RWPE2 (cell line): ENCODE data around the gene CHMP1A.

ENCODE experiments used
- ATAC-seq: fragments of 200-7000 bp; cut with Tn5 transposase; 3 replicates; pipeline ENCODE4 v1.9.1; 2021; ENCODE audit warnings: low read depth
- DNase-seq: peaks from one replicate; pipeline ENCODE4 v3.0.0-alpha.2; 2020; ENCODE audit warnings: low spot score
- H3K27ac ChIP-seq: fragments of 450-650 bp; 2 replicates; pipeline ENCODE4 v1.5.1; 2017; ENCODE audit warnings: mild to moderate bottlenecking; ENCODE audit not compliant: poor library complexity, severe bottlenecking
- H3K27me3 ChIP-seq: fragments of 250-450 bp; sonication (Bioruptor Pico); 2 replicates; pipeline ENCODE4 v1.5.1; 2021; ENCODE audit warnings: mild to moderate bottlenecking, moderate library complexity; ENCODE audit not compliant: insufficient read depth, poor library complexity, severe bottlenecking
- H3K36me3 ChIP-seq: fragments of 250-450 bp; sonication (Bioruptor Pico); 2 replicates; pipeline ENCODE4 v1.5.1; 2020; ENCODE audit warnings: low read depth, mild to moderate bottlenecking, moderate library complexity
- H3K4me1 ChIP-seq: fragments of 250-450 bp; sonication (Bioruptor Pico); 2 replicates; pipeline ENCODE4 v1.5.1; 2021; ENCODE audit warnings: mild to moderate bottlenecking, moderate library complexity; ENCODE audit not compliant: insufficient read depth, poor library complexity, severe bottlenecking
- H3K4me3 ChIP-seq: fragments of 250-450 bp; sonication (Bioruptor Pico); 2 replicates; pipeline ENCODE4 v1.5.1; 2021; ENCODE audit warnings: mild to moderate bottlenecking, moderate library complexity; ENCODE audit not compliant: severe bottlenecking
- H3K9me3 ChIP-seq: fragments of 250-450 bp; sonication (Bioruptor Pico); 2 replicates; pipeline ENCODE4 v1.5.1; 2021; ENCODE audit warnings: mild to moderate bottlenecking, moderate library complexity; ENCODE audit not compliant: severe bottlenecking
- TF ChIP-seq, protein P1 (sequence below): fragments of 450-650 bp; IDR thresholded peaks from one replicate; pipeline ENCODE4 v1.5.1; 2017; ENCODE audit warnings: mild to moderate bottlenecking, moderate library complexity; ENCODE audit not compliant: poor library complexity, severe bottlenecking

Gene CHMP1A

DNA sequence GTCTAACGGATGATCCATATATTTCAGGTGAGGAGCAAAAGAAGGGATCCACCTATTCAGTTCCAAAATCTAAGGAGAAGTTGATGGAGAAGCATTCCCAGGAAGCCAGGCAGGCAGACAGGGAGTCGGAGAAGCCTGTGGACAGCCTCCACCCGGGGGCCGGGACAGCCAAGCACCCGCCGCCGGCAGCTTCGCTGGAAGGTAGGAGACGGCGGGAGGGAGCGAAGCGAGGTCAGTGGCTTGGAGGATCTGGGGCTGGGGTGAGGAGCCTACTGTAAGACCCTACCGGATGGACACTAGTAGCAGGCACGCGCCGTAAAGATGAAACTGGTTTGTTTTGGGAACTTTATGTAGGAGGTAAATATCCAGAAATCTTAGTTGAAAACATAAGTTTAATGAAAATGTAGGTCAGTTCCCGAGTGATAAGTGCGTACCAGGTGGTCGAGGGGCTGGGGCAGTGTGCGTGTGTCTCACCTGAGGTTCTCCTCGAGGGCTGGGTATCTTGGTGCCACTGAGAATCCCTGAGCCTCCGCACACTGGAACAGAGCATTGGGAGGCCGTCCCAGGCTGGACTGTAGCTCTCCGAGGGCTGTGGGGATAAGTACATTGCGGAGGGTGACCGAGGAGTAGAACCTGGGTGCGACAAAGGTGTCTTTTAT is 842 bp upstream of the CHMP1A start:
- peaks cover 6% of the 10 kb centered on the region for H3K4me1 ChIP-seq
- DNase-seq, result no peak
- H3K36me3 ChIP-seq, result peaks cover 50% of the 10 kb centered on the region
- no peaks in the 10 kb centered on the region for H3K9me3 ChIP-seq
- TF ChIP-seq, protein P1, sequence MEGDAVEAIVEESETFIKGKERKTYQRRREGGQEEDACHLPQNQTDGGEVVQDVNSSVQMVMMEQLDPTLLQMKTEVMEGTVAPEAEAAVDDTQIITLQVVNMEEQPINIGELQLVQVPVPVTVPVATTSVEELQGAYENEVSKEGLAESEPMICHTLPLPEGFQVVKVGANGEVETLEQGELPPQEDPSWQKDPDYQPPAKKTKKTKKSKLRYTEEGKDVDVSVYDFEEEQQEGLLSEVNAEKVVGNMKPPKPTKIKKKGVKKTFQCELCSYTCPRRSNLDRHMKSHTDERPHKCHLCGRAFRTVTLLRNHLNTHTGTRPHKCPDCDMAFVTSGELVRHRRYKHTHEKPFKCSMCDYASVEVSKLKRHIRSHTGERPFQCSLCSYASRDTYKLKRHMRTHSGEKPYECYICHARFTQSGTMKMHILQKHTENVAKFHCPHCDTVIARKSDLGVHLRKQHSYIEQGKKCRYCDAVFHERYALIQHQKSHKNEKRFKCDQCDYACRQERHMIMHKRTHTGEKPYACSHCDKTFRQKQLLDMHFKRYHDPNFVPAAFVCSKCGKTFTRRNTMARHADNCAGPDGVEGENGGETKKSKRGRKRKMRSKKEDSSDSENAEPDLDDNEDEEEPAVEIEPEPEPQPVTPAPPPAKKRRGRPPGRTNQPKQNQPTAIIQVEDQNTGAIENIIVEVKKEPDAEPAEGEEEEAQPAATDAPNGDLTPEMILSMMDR, result no peak
- H3K27me3 ChIP-seq, result no peaks in the 10 kb centered on the region
- peak overlapping the region; percentile 57 for H3K27ac ChIP-seq
- peak overlapping the region; percentile 89 for H3K4me3 ChIP-seq
- ATAC-seq, result peak; percentile 47

DNA sequence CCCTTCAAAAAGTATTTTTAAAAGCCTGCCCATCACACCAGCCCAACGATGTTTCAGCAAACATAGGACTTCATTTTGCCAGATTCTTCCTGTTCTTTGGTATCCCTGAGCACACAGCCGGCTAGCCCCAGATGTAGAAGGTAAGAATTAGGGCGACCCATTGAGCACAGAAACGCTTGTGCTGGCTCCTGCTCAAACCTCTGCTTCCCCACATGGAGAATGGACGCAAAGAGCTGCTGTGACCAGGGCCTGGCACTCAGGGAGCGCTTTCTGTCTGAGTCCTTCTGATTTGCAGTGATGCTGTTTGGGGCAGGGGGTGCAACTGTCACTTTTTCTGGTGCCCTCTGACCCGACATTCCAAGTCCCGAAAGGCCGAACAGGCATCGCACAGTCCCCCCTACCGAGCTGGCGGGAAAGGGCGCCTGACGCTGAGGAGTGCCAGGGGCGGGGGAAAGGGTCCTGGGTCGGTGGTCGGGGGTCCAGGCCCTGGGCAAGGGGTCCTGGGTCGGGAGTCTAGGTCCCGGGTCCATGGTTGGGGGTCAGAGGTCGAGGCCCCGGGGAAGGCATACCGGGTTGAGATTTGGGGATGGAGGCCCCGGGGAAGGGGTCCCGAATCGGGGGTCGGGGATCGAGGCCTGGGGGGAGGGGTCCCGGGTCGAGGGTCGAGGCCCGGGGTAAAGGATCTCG is 930 bp downstream of the CHMP1A start:
- Histone ChIP-seq H3K27ac (peak overlapping the region; percentile 57), H3K4me1 (peaks cover 6% of the 10 kb centered on the region), H3K36me3 (peaks cover 39% of the 10 kb centered on the region), H3K9me3 (no peaks in the 10 kb centered on the region), H3K4me3 (peak overlapping the region; percentile 89), H3K27me3 (no peaks in the 10 kb centered on the region)
- no peak for ATAC-seq
- TF ChIP-seq, protein P1, result no peak
- DNase-seq, result no peak

DNA sequence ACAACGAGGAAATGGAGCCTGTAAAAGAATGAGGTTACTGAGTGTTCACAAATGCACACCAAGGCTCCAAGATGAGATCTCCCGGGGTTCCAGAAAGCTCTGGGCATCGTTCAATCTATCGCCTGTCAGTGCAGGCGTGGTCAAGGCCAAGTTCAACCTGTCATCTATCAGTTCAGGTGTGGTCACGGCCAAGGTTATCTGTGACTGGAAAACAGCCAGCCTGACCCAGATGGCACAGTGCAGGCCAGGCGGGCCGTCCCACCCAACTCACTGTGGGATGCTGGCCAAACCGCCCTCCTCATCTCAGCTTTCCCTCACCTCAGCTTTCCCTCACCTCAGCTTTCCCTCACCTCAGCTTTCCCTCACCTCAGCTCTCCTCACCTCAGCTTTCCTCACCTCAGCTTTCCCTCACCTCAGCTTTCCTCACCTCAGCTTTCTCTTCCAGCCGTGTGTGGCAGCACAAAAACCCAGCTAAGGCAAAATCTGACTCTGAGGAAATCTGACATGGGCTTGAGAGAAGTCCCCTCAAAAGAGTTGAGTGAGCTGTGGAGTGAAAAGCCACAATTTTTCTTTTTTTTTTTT is 2.4 kb downstream of the CHMP1A start:
- H3K9me3 ChIP-seq, result no peaks in the 10 kb centered on the region
- no peak for DNase-seq
- ATAC-seq, result no peak
- TF ChIP-seq, protein P1, result no peak
- H3K36me3 ChIP-seq, result peaks cover 30% of the 10 kb centered on the region
- no peaks in the 10 kb centered on the region for H3K27me3 ChIP-seq
- H3K27ac ChIP-seq, result no peak overlapping the region
- H3K4me1 ChIP-seq, result peaks cover 6% of the 10 kb centered on the region
- H3K4me3 ChIP-seq, result no peak overlapping the region

DNA sequence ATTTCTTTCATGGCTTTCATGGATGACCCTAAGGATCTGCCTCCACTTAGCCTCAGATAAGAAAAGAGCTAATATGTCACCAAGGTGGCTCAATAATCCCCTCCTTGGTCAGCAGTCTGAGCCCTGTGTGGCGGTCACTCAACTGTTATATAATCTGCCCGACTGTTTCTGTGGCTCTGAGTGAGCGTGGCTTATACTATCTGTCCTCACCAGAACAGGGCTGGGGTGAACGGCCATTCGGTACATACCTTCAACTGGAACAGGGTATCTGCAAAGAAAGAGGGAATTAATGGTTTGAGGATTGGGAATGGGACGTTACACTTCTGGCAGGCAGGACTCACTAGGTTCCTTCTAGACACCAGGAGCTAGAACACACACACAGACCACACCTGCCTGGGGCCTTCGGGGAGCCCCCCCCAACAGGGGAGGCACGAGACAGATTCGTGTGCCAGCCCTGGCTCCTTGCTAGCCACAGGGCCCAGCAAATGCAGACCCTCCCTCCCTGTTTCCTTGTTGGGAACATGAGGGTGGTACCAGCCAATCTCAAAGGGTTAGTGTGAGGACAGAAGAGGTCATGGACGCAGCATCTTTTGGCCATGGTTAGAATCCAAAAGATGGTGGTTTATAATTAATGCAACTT is 3.7 kb downstream of the CHMP1A start:
- H3K27ac ChIP-seq, result no peak overlapping the region
- H3K36me3 ChIP-seq, result peaks cover 19% of the 10 kb centered on the region
- peaks cover 2% of the 10 kb centered on the region for H3K4me1 ChIP-seq
- DNase-seq (no peak), ATAC-seq (no peak)
- no peaks in the 10 kb centered on the region for H3K27me3 ChIP-seq
- TF ChIP-seq, protein P1, result no peak
- H3K4me3 ChIP-seq, result no peak overlapping the region
- H3K9me3 ChIP-seq, result no peaks in the 10 kb centered on the region
